Stimulated activated CD8-positive, alpha-beta memory T cell treated with anti-CD3 and anti-CD28 coated beads, Interleukin-12 subunit alpha, Interleukin-12 subunit beta, amount 100 ng/mL, for 4 hours (primary cell): Measurements from ENCODE around the gene IER3IP1.
"Not testable (repeated sequence)": the region's sequence is repeated elsewhere in the genome, so short reads cannot be mapped to it uniquely, and the experiment has no call there.

ENCODE experiments used
- DNase-seq: peaks from one replicate; pipeline ENCODE4 v3.0.0-alpha.2; 2020; ENCODE audit warnings: low read depth

The IER3IP1 gene

DNA sequence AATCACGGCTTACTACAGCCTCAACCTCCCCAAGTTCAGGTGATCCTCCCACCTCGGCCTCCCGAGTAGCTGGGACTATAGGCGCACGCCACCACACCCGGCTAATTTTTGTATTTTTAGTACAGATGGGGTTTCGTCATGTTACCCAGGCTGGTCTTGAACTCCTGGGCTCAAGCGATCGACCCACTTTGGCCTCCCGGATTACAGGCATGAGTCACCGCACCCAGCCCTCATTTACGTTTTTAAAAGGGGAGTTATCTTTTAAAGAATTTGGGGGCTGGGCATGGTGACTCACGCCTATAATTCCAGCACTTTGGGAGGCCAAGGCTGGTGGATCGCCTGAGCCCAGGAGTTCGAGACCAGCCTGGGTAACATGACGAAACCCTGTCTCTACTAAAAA lies 17.8 kb downstream of the IER3IP1 start:
- not testable (repeated sequence) for DNase-seq

DNA sequence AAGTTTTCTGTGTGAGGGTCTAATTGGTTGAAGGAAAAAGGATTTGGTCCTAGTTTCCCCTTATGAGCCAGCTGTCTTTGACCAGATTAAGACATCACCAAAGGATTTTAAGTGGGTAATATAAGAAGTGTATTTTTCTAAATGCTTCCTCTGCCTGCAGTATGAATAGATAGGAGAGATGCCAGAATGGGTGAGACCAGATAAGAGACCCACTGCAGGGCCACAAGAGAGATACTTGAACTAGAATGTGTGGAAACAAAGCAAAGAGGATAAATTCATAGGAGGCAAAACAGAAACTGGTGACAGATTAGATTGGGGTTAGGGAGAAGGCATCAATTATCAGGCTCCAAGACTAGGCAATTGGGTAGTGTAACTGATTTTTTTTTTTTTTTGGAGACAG lies 24.7 kb downstream of the IER3IP1 start:
- DNase-seq: no peak

DNA sequence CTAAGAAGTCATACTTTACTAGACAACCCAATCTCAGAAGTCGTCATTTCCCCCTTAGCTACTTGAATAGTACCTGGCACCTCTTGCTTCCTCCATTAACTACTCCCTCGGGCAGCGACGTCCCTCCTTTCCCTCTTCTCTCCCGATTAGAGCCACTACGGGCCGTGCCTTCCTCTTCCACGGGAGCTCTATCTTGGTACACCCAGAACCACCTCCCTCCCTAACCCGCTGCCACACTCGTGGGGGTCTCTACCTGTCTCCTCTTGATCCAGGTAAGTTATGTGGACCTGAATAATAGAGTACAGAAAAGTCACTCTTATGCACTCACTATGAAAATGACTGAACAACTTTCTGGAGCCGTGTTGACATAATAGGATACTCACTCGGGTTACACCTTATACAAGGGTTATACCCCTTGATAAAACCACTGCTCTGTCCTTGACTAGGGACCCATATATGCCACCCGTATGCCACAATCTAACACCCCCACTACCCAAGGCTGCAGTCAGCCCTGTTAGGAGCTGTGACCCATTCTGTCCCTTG lies 25.3 kb downstream of the IER3IP1 start:
- no peak for DNase-seq

DNA sequence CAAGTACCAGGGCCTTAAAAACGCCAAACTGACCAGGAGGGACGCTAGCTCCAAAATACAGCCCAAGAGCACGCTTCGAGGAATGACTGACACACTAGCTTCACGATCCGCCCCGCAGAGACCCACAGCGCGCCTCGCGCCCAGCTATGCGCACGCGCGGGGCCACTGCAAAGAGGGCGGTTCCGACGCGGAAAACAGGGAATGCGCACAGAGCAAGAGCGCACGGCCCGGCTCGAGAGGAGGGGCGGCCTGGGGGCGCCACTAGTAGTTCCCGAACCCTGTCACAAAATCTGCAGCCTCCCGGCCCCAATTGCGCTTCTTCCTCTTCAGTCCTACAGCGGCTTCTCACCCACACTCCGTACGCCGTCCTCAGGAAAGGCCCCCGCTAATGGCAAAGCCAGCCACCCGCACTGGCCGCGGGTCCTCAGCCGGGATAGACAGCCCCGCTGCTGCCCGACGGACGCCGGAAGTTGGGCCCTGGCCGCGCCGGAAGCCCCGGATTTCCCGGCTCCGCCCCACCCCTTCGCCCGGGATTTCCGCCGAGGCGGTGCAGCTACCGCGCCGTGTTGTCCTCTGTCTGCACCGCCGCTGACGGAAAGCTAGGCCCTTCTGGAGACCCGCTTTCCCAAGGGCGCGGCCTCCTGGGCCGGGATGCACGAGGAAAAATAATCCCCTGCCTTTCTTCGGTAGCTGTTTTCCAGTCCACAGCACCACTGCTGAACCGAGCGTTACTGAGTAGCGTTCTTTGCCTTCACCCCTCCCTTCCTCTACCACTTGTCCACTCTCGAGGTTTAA lies 25.9 kb downstream of the IER3IP1 start, which contains the start of gene HDHD2:
HDHD2 (minus strand) TSS at position 472 of the 795 bp plus-strand sequence. CDS start 14,061 bp downstream, outside the sequence.
- peak; percentile 70 for DNase-seq

DNA sequence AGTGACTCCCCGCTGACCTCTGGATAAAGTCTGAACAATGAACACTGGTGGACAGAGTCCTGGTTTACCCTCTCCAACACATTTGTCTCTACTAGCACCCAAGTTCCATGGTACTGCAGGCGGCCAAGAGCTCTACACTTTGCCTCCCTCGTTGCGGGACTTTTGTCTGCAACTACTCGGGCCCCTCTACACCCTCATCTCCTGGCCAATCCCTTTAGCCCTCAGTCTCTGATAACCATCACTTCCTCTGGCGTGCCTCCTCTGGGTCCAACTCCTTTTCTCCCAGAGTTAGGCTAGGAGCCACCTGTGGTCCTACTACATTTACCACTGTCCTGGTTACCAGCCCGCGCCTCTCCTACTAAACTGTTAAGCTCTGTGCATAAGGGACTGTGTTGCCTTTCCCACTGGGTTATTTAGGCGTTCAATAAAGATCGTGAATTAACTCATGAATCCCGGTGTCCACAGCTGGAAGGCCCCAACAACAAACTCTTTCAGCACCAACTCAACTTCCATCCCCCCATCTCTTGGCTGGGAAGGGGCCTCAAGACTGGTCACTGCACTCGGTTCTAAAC lies 26.6 kb downstream of the IER3IP1 start:
- DNase-seq: no peak

DNA sequence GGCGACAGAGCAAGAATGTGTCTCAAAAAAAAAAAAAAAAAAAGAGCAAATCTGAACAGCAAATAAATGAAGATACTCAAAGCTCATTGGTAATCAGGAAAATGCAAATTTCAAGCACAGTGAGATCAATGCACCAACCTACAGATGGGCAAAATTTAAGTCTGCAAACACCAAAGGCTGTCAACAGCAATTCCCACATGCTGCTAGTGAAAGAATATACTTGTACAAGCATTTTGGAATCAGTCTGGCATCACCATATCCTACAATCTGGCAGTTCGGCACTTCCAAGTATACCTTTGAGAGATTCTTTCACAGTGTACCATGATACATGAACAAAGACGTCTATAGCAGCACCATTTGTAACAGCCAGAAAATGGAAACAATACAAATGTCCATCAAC lies 30.0 kb downstream of the IER3IP1 start:
- no peak for DNase-seq

DNA sequence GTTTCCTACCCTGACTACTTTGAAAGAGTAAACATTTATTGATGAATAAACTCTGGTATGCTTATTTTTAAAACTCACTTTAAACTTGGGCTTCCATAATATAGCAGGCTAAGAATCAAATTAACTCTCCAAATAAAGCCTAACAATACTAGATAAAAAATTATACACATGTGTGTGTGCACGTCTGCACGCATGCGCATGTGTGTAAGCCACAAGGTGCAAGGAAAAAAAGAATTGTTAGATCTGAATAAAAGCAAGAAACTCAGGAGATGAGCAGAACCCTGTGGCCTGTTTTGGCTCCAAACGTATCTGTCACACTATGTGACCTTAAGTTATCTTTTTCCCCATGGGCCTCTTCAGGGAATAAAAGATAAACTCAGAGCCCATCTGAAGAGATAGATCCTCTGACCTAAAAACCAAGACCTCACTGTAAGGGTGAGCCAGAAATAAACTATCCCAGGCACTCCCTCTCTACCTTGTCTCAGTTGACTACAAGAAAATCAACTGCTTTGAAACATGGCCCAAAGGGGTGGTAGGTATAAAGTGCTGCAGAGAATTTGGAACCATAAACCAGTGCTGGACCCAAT lies 32.2 kb downstream of the IER3IP1 start:
- no peak for DNase-seq

DNA sequence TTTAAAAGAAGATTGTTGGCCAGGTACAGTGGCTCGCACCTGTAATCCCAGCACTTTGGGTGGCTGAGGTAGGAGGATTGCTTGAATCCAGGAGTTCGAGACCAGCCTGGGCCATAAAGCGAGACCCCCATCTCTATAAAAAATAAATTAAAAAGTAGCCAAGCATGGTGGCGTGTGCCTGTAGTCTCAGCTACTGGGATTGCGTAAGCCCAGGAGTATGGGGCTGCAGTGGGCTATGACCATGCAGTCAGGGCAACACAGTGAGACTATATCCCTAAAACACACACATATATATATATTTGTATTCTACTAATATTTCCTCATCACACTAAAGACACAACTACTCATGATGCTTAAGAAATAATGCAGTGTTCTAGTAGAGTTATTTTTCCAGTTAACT lies 33.0 kb downstream of the IER3IP1 start:
- DNase-seq: no peak

DNA sequence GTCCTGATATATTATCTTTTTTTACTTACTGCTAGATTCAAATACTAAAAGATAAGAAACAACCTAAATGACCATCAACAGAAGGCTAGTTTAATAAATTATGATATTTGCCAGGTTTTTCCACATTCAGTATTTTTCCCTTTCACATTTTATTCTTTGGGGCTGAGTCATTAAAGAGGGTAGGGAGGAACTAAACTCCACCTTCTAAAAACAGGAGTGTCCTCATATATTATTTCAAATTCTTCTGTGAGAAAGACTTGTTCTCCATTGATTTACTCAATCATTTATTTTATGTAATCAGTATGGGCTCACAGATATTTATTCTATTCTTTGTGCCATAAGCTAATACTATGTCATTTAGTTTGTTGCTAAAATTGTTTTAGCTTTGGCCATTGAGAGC lies 34.9 kb downstream of the IER3IP1 start:
- no peak for DNase-seq

DNA sequence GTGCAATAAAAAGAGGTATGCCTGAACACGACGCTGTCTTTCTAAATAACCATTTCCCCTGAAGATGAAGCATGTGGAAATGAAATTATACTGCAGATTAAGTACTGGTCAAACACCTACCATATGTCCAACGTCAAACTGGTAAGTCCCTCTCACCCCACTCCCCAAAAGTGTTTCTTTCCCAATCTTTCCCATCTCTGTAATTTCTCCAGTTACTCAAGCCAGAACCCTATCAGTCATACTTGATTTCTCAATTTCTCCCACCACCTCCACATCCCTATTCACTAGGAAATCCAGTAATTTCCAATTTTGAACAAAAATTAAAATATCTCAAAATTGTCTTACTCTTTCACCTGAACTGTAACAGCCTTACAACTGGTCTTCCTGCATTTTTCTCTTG lies 55.0 kb downstream of the IER3IP1 start:
- DNase-seq: no peak

DNA sequence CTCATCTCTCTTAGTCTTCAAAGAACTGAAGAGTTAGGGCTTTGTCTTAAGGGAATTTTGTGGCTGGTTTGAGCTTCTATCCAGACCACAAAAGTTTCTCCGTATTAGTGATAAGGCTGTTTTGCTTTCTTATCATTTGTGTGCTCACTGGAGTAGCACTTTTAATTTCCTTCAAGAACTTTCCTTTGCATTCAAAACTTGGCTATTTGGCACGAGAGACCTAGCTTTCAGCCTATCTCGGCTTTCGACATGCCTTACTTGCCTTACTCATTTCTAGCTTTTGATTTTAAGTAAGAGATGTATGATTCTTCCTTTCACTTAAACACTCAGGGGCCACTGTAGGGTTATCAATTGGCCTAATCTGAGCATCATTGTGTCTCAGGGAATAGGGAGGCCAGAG lies 55.7 kb downstream of the IER3IP1 start:
- no peak for DNase-seq

DNA sequence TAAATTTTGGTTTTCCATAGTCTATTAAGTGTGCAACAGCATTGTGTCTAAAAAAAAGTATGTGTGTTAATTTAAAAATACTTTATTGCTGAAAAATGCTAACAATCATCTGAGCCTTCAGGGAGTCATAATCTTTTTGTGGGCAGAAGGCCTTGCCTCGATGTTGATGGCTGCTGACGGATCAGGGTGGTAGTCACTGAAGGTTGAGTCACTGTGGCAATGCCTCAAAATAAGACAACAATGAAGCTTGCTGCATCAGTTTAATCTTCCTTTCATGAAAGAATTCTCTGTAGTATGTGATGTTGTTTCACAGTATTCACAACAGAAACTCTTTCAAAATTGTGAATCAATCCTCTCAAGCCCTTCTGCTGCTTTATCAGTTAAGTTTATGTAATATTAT lies 57.2 kb downstream of the IER3IP1 start:
- no peak for DNase-seq

DNA sequence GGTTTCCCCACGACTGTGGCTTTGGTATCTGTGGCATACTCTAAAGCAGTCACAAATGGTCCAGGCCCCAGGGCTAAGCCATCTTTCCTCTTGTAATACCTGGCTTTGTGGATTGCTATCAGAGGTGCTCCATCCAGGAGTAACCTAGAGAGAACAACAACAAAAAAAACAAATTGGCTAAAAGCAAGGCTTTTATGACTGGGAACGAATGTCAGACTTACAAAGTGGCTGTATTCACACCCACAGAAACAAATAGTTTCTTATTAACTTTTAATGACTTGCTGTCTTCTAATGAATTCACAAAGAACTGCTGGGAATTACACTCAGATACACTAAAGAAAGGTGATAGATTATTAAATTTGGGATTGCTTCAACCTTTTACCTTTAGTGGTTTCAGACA lies 61.0 kb downstream of the IER3IP1 start:
- no peak for DNase-seq

DNA sequence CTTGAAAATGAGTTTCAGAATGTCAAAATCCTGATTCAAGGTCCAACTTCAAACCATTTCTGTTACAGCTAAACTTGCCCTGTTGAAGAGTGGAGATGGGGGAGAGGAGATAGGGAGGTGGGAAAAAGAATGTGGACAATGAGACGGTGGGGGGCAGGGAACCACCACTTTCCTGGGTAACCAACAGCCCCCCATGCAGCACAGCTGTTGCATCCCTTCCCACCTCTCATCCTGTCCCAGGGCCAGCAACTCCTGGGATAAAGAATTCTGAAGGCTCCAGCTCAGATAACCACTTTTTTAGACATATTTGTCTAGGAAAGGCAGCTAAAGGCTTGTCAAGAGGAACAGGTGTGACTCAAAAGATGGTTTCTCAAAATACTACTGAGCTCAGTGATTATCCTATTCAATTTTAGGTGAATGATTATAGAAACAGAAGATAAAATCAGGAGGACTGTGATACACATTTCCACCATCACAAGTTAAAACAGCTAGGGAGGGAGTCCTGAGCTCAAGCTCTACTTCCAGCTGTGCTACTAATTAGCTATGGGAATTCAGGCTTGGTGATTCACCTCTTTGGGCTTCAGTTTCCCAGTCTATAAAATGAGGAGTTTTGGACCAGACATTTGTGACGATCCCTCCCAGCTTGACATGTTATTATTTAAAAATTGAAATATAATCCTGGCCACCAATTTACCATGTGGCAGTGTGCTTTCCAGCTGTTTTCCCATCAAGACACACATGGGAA lies 62.2 kb downstream of the IER3IP1 start:
- DNase-seq: no peak

DNA sequence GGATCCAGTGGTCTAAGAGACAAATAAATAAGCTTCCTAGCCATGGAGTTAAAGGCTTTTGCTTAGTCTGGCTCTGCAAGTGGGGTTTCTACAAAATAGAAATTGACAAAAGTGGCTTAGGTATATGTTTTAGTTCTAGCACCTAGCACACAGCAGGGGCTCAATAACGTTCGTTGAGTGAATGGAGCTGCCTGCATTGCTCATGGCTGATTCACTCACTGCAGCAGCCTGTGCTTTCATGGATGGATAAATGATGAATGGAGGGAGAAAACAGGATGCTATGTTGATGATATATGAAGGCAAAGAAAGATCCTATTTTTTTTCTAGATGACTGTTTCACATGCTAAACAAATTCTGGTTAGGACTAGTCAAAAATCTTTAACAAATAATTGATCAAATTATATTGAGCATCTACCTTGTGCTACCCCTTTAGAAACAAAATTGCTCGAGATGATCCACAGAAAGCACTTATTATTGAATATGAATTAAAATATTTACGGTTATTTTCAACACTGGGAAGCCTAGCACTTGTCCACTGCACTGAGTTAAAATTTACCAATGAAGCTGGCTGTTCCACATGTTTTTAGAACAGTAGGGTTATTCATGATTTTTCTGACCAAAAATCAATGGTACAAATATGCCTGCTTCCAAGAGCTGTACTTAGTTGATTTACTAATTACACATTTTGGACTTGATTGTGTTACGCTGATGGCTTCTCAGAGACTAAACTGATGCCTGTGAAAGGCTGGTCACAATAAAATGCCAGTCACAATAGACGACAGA lies 65.5 kb downstream of the IER3IP1 start:
- no peak for DNase-seq

DNA sequence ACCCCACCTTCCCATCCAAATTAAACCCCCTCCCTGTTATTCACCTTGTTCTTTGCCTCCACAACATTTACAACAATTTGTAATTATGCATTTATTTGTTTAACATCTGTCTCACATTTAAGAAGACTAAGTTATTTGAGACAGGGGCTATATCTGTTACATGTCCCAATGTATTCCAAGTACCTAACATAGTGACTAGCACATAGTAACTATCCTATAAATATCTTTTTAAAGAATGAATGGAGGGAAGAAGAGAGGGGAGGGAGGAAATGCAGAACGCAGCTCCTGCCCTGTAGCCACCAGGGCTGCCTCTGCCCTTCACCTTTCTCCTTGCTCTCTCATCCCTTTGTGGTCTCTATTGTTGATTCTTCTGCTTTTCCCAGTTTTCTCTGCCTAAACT lies 66.4 kb downstream of the IER3IP1 start:
- no peak for DNase-seq

DNA sequence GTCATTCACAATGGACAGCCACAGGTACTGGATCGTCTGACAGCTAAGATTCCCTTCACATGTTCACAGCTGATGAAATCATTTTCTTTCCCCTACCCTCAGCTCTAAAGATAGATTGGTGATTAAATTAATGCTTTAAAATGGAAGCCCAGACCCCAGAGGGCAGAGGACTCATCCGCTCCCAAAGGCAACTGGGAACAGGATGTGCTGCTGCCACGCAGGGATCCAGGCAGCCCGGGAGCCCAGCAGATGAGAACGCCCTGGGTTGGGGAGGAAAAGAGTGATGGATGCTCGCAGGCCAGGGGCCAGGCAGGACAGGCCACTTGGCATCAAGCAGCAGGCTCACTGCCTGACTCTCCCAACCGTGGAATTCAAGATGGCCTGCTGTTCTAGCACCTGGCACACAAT lies 67.2 kb downstream of the IER3IP1 start:
- DNase-seq: no peak

DNA sequence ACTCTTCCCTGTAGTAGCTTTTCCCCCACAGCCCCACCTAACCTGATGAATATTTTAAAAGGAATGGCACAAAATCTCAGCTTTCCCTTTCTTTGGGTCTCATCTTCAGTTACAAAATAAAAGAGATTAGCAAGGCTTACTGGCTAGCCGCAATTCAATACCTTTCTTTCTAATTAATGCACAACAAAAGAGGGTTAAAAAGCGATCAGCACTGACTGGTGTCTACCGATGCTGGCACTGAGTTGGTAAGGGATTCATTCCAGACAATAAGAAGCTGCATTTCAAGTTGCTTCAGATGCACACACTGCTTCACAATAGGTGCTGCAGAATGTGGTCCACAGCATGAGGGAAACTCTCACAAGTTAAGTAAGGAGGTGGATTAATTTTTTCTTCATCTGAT lies 67.8 kb downstream of the IER3IP1 start:
- DNase-seq: no peak
